ENCODE results near the gene CDH11. TPM values are rescaled to one million over a fixed set of nuclear protein-coding genes. Genes with fewer than 3 reads are reported as not detected.

The CDH11 gene
- total and polyA plus RNA-seq, 4 donors: 0.72 to 5.3 (median 1.9) TPM

DNA sequence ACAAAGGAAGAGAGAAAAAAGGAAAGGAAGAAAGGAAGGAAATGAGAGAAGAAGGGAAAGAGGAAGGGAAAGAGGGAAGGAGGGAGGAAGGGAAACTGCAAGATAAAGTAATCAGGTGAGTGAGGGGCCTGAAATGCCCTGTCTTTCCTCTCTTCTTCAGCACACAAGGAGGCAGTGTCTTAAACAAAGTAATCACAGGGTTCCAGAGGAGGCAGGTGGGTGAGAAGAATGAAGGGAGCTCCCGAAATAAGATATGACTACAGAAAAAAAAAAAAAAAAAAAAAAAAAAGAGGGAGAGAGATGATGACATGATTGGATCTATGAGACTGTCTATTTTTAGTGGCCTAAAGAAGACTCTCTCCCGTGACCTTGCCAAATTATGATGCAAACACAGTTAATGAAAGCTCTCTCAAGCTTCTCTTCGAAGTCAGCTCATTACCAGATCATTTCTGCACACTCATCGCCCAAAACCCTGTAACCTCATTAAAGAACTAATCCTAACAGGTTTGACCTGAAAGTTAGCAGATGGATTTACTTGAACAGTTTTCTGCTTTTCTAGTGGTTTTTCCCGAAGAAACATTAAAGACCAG lies 53.6 kb downstream of the CDH11 start:
- H3K4me1 ChIP-seq (ENCODE audit: control insufficient read depth in 4 of 4, insufficient read depth in 4 of 4, low read length in 3 of 4): no peaks in the 10 kb centered on the region
- no peak overlapping the region for H3K27ac ChIP-seq (ENCODE audit: low read depth in 1 of 2, low read length in 2 of 2)
- peaks cover 0 to 8% (median 2%) of the 10 kb centered on the region in 4 donors for H3K27me3 ChIP-seq (ENCODE audit: control insufficient read depth in 4 of 4, insufficient read depth in 4 of 4, low read length in 3 of 4)
- WGBS: 58% methylated on average over 5 of the region's 5 CpGs
- TF ChIP-seq, protein P1, sequence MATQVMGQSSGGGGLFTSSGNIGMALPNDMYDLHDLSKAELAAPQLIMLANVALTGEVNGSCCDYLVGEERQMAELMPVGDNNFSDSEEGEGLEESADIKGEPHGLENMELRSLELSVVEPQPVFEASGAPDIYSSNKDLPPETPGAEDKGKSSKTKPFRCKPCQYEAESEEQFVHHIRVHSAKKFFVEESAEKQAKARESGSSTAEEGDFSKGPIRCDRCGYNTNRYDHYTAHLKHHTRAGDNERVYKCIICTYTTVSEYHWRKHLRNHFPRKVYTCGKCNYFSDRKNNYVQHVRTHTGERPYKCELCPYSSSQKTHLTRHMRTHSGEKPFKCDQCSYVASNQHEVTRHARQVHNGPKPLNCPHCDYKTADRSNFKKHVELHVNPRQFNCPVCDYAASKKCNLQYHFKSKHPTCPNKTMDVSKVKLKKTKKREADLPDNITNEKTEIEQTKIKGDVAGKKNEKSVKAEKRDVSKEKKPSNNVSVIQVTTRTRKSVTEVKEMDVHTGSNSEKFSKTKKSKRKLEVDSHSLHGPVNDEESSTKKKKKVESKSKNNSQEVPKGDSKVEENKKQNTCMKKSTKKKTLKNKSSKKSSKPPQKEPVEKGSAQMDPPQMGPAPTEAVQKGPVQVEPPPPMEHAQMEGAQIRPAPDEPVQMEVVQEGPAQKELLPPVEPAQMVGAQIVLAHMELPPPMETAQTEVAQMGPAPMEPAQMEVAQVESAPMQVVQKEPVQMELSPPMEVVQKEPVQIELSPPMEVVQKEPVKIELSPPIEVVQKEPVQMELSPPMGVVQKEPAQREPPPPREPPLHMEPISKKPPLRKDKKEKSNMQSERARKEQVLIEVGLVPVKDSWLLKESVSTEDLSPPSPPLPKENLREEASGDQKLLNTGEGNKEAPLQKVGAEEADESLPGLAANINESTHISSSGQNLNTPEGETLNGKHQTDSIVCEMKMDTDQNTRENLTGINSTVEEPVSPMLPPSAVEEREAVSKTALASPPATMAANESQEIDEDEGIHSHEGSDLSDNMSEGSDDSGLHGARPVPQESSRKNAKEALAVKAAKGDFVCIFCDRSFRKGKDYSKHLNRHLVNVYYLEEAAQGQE (IDR thresholded peaks at IDR 0.05): no peak
- TF ChIP-seq, protein P2, sequence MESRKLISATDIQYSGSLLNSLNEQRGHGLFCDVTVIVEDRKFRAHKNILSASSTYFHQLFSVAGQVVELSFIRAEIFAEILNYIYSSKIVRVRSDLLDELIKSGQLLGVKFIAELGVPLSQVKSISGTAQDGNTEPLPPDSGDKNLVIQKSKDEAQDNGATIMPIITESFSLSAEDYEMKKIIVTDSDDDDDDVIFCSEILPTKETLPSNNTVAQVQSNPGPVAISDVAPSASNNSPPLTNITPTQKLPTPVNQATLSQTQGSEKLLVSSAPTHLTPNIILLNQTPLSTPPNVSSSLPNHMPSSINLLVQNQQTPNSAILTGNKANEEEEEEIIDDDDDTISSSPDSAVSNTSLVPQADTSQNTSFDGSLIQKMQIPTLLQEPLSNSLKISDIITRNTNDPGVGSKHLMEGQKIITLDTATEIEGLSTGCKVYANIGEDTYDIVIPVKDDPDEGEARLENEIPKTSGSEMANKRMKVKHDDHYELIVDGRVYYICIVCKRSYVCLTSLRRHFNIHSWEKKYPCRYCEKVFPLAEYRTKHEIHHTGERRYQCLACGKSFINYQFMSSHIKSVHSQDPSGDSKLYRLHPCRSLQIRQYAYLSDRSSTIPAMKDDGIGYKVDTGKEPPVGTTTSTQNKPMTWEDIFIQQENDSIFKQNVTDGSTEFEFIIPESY (IDR thresholded peaks at IDR 0.05): no peak
- no peak for TF ChIP-seq SP1 (IDR thresholded peaks at IDR 0.05)
- no peak for TF ChIP-seq NR2F2 (IDR thresholded peaks at IDR 0.05)
- TF ChIP-seq HNF4G (IDR thresholded peaks at IDR 0.05): no peak
- TF ChIP-seq, protein P3, sequence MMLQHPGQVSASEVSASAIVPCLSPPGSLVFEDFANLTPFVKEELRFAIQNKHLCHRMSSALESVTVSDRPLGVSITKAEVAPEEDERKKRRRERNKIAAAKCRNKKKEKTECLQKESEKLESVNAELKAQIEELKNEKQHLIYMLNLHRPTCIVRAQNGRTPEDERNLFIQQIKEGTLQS (IDR thresholded peaks at IDR 0.05): no peak
- no peak for TF ChIP-seq FOXA2 (IDR thresholded peaks at IDR 0.05)
- TF ChIP-seq, protein P4, sequence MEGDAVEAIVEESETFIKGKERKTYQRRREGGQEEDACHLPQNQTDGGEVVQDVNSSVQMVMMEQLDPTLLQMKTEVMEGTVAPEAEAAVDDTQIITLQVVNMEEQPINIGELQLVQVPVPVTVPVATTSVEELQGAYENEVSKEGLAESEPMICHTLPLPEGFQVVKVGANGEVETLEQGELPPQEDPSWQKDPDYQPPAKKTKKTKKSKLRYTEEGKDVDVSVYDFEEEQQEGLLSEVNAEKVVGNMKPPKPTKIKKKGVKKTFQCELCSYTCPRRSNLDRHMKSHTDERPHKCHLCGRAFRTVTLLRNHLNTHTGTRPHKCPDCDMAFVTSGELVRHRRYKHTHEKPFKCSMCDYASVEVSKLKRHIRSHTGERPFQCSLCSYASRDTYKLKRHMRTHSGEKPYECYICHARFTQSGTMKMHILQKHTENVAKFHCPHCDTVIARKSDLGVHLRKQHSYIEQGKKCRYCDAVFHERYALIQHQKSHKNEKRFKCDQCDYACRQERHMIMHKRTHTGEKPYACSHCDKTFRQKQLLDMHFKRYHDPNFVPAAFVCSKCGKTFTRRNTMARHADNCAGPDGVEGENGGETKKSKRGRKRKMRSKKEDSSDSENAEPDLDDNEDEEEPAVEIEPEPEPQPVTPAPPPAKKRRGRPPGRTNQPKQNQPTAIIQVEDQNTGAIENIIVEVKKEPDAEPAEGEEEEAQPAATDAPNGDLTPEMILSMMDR (IDR thresholded peaks at IDR 0.05; ENCODE audit: low read depth, low read length, missing input control): no peak
- no peak for TF ChIP-seq RAD21 (IDR thresholded peaks at IDR 0.05)
- no peak for TF ChIP-seq HNF4A (conservative IDR thresholded peaks at IDR 0.05)
- no peak for TF ChIP-seq YY1 (IDR thresholded peaks at IDR 0.05)
- TF ChIP-seq FOXA1 (IDR thresholded peaks at IDR 0.05): no peak
- no peak for TF ChIP-seq EGR1 (IDR thresholded peaks at IDR 0.05; ENCODE audit: low read depth in 2 of 2)
- TF ChIP-seq, protein P5, sequence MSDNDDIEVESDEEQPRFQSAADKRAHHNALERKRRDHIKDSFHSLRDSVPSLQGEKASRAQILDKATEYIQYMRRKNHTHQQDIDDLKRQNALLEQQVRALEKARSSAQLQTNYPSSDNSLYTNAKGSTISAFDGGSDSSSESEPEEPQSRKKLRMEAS (IDR thresholded peaks at IDR 0.05): no peak
- TF ChIP-seq GABPA (IDR thresholded peaks at IDR 0.05 in 1 of 2, conservative IDR thresholded peaks at IDR 0.05 in 1 of 2): no peak
- no peak for TF ChIP-seq TAF1 (conservative IDR thresholded peaks at IDR 0.05)
- TF ChIP-seq RXRA (IDR thresholded peaks at IDR 0.05): no peak
- no peak overlapping the region for H3K9ac ChIP-seq (ENCODE audit: low read depth in 1 of 2, low read length in 2 of 2)
- no peaks in the 10 kb centered on the region for H3K9me3 ChIP-seq (ENCODE audit: control insufficient read depth in 4 of 4, low read length in 3 of 4)
- no peak for DNase-seq (ENCODE audit: low spot score)
- H3K4me3 ChIP-seq (ENCODE audit: low read depth in 1 of 3, low read length in 3 of 3): no peak overlapping the region
- H3K36me3 ChIP-seq (ENCODE audit: control insufficient read depth in 4 of 4, insufficient read depth in 3 of 4, low read depth in 1 of 4, low read length in 3 of 4): no peaks in the 10 kb centered on the region

Measured in liver (tissue), 9 donors.